IPS-18a (cell line): ENCODE measurements around the gene C2.
"Not testable (repeated sequence)": the region's sequence is repeated elsewhere in the genome, so short reads cannot be mapped to it uniquely, and the experiment has no call there.

Experiments used
- H3K27ac ChIP-seq: one replicate; pipeline ENCODE4 v1.5.1; 2013; ENCODE audit warnings: low read length
- H3K27me3 ChIP-seq: one replicate; pipeline ENCODE4 v1.6.1; 2013; ENCODE audit warnings: mild to moderate bottlenecking, low read length; ENCODE audit not compliant: control insufficient read depth, insufficient read depth
- H3K36me3 ChIP-seq: one replicate; pipeline ENCODE4 v1.6.1; 2013; ENCODE audit warnings: low read depth, low read length; ENCODE audit not compliant: control insufficient read depth
- H3K4me1 ChIP-seq: one replicate; pipeline ENCODE4 v1.6.1; 2013; ENCODE audit warnings: low read depth, low read length; ENCODE audit not compliant: control insufficient read depth
- H3K4me3 ChIP-seq: one replicate; pipeline ENCODE4 v1.5.1; 2013; ENCODE audit warnings: low read length
- H3K9ac ChIP-seq: one replicate; pipeline ENCODE4 v1.6.1; 2013; ENCODE audit warnings: mild to moderate bottlenecking, low read length, moderate library complexity
- H3K9me3 ChIP-seq: one replicate; pipeline ENCODE4 v1.6.1; 2013; ENCODE audit warnings: low read depth, low read length; ENCODE audit not compliant: control insufficient read depth

Gene C2

GRCh38 chr6:31972709-31973350, 45.3 kb downstream of the C2 start:
- H3K27ac ChIP-seq: peak overlapping the region; percentile 89

GRCh38 chr6:31976065-31976464, 48.5 kb downstream of the C2 start:
- H3K4me1 ChIP-seq, H3K36me3 ChIP-seq, H3K9me3 ChIP-seq, H3K27ac ChIP-seq, H3K27me3 ChIP-seq, H3K4me3 ChIP-seq, H3K9ac ChIP-seq: not testable (repeated sequence)

More at GRCh38 chr6:31972709-31973350, 45.3 kb downstream of the C2 start:
- H3K4me3 ChIP-seq: peak overlapping the region; percentile 91
- H3K4me1 ChIP-seq: peaks cover 5% of the 10 kb centered on the region
- H3K27me3 ChIP-seq: no peaks in the 10 kb centered on the region
- H3K9ac ChIP-seq: peak overlapping the region; percentile 59
- H3K36me3 ChIP-seq: peaks cover 16% of the 10 kb centered on the region
- H3K9me3 ChIP-seq: no peaks in the 10 kb centered on the region

GRCh38 chr6:31977816-31978431, 50.4 kb downstream of the C2 start:
- Histone ChIP-seq H3K4me3 (no peak overlapping the region), H3K27me3 (no peaks in the 10 kb centered on the region), H3K9ac (no peak overlapping the region), H3K27ac (no peak overlapping the region), H3K4me1 (peaks cover 3% of the 10 kb centered on the region), H3K9me3 (no peaks in the 10 kb centered on the region), H3K36me3 (peaks cover 8% of the 10 kb centered on the region)

GRCh38 chr6:31978831-31979230, 51.3 kb downstream of the C2 start:
- H3K4me3 ChIP-seq: no peak overlapping the region

GRCh38 chr6:31979238-31979898, 51.9 kb downstream of the C2 start:
- no peak overlapping the region for H3K4me3 ChIP-seq
- no peaks in the 10 kb centered on the region for H3K27me3 ChIP-seq
- no peak overlapping the region for H3K9ac ChIP-seq
- H3K9me3 ChIP-seq: no peaks in the 10 kb centered on the region
- no peak overlapping the region for H3K27ac ChIP-seq
- no peaks in the 10 kb centered on the region for H3K4me1 ChIP-seq
- peaks cover 8% of the 10 kb centered on the region for H3K36me3 ChIP-seq

More at GRCh38 chr6:31978831-31979230, 51.3 kb downstream of the C2 start:
- no peak overlapping the region for H3K27ac ChIP-seq
- H3K27me3 ChIP-seq: no peaks in the 10 kb centered on the region
- no peak overlapping the region for H3K9ac ChIP-seq
- H3K4me1 ChIP-seq: no peaks in the 10 kb centered on the region
- peaks cover 8% of the 10 kb centered on the region for H3K36me3 ChIP-seq
- H3K9me3 ChIP-seq: no peaks in the 10 kb centered on the region

- H3K9me3 ChIP-seq, H3K36me3 ChIP-seq, H3K27ac ChIP-seq, H3K27me3 ChIP-seq, H3K9ac ChIP-seq, H3K4me1 ChIP-seq, H3K4me3 ChIP-seq: not testable (repeated sequence)
Measured at GRCh38 chr6:31980195-31980876, 52.8 kb downstream of the C2 start.

- not testable (repeated sequence) for H3K9me3 ChIP-seq, H3K4me1 ChIP-seq, H3K4me3 ChIP-seq, H3K27me3 ChIP-seq, H3K9ac ChIP-seq, H3K27ac ChIP-seq, H3K36me3 ChIP-seq
Measured at GRCh38 chr6:31980998-31981397, 53.5 kb downstream of the C2 start.

- not testable (repeated sequence) for H3K4me1 ChIP-seq, H3K4me3 ChIP-seq, H3K36me3 ChIP-seq, H3K27ac ChIP-seq, H3K27me3 ChIP-seq, H3K9ac ChIP-seq, H3K9me3 ChIP-seq
Measured at GRCh38 chr6:31981744-31982143, 54.2 kb downstream of the C2 start, which contains the start of gene C4A. Gene C4A (plus strand): TSS chr6:31982057. CDS start chr6:31982108, 51 bp downstream.

GRCh38 chr6:31989363-31989762, 61.8 kb downstream of the C2 start:
- H3K4me1 ChIP-seq, H3K27me3 ChIP-seq, H3K27ac ChIP-seq: not testable (repeated sequence)

GRCh38 chr6:31994421-31994820, 66.9 kb downstream of the C2 start:
- not testable (repeated sequence) for H3K9me3 ChIP-seq, H3K36me3 ChIP-seq, H3K27me3 ChIP-seq, H3K4me1 ChIP-seq, H3K4me3 ChIP-seq, H3K9ac ChIP-seq, H3K27ac ChIP-seq

More at GRCh38 chr6:31989363-31989762, 61.8 kb downstream of the C2 start:
- not testable (repeated sequence) for H3K4me3 ChIP-seq, H3K9me3 ChIP-seq, H3K36me3 ChIP-seq, H3K9ac ChIP-seq
